HG03025 (cell line): ENCODE data around the gene RAD51B.

Experiments used
- ATAC-seq: cut with Tn5 transposase; IDR thresholded peaks from one replicate; pipeline ENCODE4 v1.9.1; 2021; ENCODE audit warnings: mild to moderate bottlenecking, moderate library complexity; ENCODE audit not compliant: unreplicated experiment, low FRiP score

RAD51B gene

DNA sequence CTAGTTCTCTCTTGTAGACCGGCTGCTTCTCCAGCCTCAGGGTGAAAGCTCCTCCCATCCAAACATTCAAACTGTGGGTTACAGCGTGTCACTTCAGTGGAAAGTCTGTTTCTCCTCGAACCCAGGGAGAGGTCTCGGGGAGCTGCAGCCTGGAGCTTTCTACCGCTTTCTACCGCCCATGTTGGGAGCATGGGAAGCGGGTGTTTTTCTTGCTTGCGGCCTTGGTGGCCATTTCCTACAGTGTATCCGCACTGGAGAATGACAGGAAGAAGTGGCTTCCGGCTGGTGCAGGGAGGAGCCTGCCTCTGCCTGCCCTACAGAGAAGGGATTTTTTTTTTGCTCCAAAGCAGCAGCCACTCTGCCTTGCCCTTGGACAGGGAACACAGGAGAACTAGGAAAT, 952.1 kb downstream of the RAD51B start:
- ATAC-seq: no peak

GRCh38 chr14:68772761-68773381, 953.3 kb downstream of the RAD51B start:
- ATAC-seq: no peak

DNA sequence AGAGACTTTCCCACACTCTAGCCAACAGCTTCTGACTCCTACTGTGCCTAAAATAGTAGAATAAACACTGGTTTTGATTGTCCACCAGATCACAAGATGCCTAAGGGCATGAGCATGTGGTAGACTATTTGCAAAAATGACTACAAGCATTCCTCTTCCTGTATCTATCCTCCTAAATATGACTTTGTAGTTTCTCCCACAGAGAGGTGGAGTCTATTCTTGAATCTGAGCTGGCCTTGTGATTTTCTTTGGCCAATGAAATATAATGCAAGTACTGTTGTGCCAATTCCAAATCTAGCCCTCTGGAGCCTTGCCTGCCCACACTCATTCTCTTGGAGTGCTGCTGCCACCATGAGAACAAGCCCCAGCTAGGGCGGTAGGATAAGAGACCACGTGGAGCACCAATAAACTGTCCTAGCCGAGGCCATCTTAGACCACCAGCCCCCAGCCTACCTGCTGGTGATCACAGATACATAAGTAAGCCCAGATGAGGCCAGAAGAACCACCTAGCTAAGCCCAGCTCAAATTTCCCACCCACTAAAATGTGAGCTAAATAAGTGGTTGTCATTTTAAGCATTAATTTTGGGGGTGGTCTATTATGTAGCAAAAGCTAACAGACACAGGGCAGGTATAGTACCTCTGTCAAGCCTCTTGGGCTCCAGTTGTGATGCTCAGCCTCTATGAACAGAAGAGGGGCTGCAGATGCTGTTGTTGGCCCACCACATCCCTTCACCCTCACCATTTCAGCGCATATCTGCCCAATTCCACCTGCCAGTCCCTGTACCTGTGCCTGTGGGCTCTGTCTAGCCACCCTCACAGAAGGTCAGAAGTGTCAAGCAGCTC, 955.4 kb downstream of the RAD51B start:
- no peak for ATAC-seq

DNA sequence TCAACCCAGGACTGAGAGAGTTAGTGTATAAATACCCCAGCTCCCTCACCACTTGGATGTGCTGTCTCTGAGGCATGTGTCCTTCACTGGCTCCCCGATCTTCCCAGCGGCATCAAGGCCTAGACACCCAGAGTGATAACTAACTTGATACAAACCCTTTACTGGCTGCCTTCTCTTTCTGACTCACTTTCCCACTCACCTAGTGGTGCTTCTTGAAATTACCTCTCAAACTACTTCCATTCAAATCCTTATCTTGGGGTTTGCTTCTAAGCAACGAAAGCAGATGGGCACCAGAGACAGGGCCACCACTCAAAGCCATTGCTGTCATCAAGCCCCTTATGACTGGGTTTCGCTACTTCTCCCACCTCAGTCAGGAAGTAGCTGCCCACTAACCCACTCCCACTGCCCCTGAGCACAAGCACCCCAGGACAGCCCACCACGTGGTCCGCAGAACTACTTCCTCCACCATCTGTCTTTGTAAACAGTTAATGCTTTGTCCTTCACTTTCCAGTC, 956.1 kb downstream of the RAD51B start:
- no peak for ATAC-seq

GRCh38 chr14:68777644-68778043, 958.1 kb downstream of the RAD51B start:
- no peak for ATAC-seq
